ENCODE results near the gene TM7SF2. TPM values are rescaled to one million over a fixed set of nuclear protein-coding genes. Genes with fewer than 3 reads are reported as not detected.

The TM7SF2 gene
- total and polyA plus RNA-seq, 2 of the 13 experiments (the other 11 are each of a cell fraction or from before 2014, with no cell fraction given): 56.0 to 66.9 TPM

DNA sequence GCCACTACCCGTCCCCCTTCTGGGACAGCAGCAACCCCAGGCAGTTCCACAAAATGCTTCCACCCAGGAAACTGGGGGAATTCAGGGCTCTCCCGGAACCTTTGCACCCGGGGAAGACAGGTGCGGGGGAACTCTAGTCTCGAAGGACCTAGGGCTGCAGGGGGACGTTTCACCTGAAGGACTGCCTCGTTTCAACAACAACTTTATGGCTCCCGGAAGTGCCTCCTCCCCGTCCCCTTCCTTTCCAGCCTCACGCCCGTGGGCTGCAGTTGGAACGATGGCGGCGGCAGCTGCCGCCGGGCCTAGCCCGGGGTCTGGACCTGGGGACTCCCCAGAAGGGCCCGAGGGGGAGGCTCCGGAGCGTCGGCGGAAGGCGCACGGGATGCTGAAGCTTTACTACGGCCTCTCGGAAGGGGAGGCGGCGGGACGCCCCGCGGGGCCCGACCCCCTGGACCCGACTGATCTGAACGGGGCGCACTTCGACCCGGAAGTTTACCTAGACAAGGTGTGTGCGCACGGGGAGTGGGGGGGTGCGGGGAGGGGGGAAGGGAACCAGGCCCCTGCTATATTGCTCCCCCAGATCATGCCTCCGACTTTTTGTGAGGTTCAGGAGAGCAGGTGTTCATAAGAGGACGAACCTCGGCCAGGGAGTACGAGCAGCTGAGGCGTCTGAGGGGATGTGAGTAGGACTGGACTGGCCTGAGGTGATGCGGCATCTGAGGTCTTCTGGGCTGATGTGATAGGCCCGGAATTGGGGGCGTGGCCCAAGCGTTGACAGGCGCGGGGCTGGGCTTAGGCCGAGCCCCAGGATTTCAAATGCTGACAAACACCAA is 15.5 kb upstream of the TM7SF2 start, which contains the start of gene VPS51 (continued):
- TF ChIP-seq NFIB (CRISPR knock-in tag; IDR thresholded peaks at IDR 0.05; ENCODE audit: borderline replicate concordance) (no peak), ZFP82 (CRISPR knock-in tag; IDR thresholded peaks at IDR 0.05; ENCODE audit: borderline replicate concordance) (peak; percentile 94), RAD51 (IDR thresholded peaks at IDR 0.05; ENCODE audit: borderline replicate concordance) (no peak), RARA (CRISPR knock-in tag; IDR thresholded peaks at IDR 0.05) (peak; percentile 36), ZNF329 (CRISPR knock-in tag; IDR thresholded peaks at IDR 0.05; ENCODE audit: low read depth) (no peak), TOPORS (CRISPR knock-in tag; IDR thresholded peaks at IDR 0.05) (no peak), NFE2 (CRISPR knock-in tag; IDR thresholded peaks at IDR 0.05) (no peak), SOX13 (IDR thresholded peaks at IDR 0.05) (no peak), SOX13 (CRISPR knock-in tag; conservative IDR thresholded peaks at IDR 0.05 in 1 of 2, IDR thresholded peaks at IDR 0.05 in 1 of 2) (peak in 1 of 2 experiments; percentile 57; a peak in 2 of 4 replicates), KDM2A (CRISPR knock-in tag; IDR thresholded peaks at IDR 0.05; ENCODE audit: borderline replicate concordance, low read depth) (peak; percentile 88), MYC (CRISPR knock-in tag; IDR thresholded peaks at IDR 0.05; ENCODE audit: borderline replicate concordance) (peak; percentile 77; the same call in 1 of the 2 replicates), FOXA1 (IDR thresholded peaks at IDR 0.05) (no peak), FOXA1 (CRISPR knock-in tag; IDR thresholded peaks at IDR 0.05) (peak; percentile 67), MEIS2 (CRISPR knock-in tag; IDR thresholded peaks at IDR 0.05) (0 out of 2 replicates have a peak, but pooled peaks have one; percentile 43), HNF4A (CRISPR knock-in tag; IDR thresholded peaks at IDR 0.05) (peak; percentile 73), SRF (IDR thresholded peaks at IDR 0.05; ENCODE audit: low read depth, low read length) (peak; percentile 89)
- TF ChIP-seq, protein P1, sequence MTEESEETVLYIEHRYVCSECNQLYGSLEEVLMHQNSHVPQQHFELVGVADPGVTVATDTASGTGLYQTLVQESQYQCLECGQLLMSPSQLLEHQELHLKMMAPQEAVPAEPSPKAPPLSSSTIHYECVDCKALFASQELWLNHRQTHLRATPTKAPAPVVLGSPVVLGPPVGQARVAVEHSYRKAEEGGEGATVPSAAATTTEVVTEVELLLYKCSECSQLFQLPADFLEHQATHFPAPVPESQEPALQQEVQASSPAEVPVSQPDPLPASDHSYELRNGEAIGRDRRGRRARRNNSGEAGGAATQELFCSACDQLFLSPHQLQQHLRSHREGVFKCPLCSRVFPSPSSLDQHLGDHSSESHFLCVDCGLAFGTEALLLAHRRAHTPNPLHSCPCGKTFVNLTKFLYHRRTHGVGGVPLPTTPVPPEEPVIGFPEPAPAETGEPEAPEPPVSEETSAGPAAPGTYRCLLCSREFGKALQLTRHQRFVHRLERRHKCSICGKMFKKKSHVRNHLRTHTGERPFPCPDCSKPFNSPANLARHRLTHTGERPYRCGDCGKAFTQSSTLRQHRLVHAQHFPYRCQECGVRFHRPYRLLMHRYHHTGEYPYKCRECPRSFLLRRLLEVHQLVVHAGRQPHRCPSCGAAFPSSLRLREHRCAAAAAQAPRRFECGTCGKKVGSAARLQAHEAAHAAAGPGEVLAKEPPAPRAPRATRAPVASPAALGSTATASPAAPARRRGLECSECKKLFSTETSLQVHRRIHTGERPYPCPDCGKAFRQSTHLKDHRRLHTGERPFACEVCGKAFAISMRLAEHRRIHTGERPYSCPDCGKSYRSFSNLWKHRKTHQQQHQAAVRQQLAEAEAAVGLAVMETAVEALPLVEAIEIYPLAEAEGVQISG (CRISPR knock-in tag; IDR thresholded peaks at IDR 0.05): peak; percentile 96
- TF ChIP-seq, protein P2, sequence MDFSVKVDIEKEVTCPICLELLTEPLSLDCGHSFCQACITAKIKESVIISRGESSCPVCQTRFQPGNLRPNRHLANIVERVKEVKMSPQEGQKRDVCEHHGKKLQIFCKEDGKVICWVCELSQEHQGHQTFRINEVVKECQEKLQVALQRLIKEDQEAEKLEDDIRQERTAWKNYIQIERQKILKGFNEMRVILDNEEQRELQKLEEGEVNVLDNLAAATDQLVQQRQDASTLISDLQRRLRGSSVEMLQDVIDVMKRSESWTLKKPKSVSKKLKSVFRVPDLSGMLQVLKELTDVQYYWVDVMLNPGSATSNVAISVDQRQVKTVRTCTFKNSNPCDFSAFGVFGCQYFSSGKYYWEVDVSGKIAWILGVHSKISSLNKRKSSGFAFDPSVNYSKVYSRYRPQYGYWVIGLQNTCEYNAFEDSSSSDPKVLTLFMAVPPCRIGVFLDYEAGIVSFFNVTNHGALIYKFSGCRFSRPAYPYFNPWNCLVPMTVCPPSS (IDR thresholded peaks at IDR 0.05): no peak
- TF ChIP-seq, protein P3, sequence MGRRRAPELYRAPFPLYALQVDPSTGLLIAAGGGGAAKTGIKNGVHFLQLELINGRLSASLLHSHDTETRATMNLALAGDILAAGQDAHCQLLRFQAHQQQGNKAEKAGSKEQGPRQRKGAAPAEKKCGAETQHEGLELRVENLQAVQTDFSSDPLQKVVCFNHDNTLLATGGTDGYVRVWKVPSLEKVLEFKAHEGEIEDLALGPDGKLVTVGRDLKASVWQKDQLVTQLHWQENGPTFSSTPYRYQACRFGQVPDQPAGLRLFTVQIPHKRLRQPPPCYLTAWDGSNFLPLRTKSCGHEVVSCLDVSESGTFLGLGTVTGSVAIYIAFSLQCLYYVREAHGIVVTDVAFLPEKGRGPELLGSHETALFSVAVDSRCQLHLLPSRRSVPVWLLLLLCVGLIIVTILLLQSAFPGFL (CRISPR knock-in tag; IDR thresholded peaks at IDR 0.05): no peak
- TF ChIP-seq, protein P4, sequence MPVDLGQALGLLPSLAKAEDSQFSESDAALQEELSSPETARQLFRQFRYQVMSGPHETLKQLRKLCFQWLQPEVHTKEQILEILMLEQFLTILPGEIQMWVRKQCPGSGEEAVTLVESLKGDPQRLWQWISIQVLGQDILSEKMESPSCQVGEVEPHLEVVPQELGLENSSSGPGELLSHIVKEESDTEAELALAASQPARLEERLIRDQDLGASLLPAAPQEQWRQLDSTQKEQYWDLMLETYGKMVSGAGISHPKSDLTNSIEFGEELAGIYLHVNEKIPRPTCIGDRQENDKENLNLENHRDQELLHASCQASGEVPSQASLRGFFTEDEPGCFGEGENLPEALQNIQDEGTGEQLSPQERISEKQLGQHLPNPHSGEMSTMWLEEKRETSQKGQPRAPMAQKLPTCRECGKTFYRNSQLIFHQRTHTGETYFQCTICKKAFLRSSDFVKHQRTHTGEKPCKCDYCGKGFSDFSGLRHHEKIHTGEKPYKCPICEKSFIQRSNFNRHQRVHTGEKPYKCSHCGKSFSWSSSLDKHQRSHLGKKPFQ (CRISPR knock-in tag; IDR thresholded peaks at IDR 0.05; ENCODE audit: insufficient replicate concordance): no peak
- TF ChIP-seq, protein P5, sequence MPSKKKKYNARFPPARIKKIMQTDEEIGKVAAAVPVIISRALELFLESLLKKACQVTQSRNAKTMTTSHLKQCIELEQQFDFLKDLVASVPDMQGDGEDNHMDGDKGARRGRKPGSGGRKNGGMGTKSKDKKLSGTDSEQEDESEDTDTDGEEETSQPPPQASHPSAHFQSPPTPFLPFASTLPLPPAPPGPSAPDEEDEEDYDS (CRISPR knock-in tag; IDR thresholded peaks at IDR 0.05): peak; percentile 62
- TF ChIP-seq, protein P6, sequence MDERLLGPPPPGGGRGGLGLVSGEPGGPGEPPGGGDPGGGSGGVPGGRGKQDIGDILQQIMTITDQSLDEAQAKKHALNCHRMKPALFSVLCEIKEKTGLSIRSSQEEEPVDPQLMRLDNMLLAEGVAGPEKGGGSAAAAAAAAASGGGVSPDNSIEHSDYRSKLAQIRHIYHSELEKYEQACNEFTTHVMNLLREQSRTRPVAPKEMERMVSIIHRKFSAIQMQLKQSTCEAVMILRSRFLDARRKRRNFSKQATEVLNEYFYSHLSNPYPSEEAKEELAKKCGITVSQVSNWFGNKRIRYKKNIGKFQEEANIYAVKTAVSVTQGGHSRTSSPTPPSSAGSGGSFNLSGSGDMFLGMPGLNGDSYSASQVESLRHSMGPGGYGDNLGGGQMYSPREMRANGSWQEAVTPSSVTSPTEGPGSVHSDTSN (CRISPR knock-in tag; IDR thresholded peaks at IDR 0.05): no peak

All from HepG2 (cell line).